ENCODE measurements around the gene SLC28A3. TPM values are rescaled to one million over a fixed set of nuclear protein-coding genes. Genes with fewer than 3 reads are reported as not detected.

Gene SLC28A3
- total RNA-seq, 1 donor: 0.43 TPM

- TF ChIP-seq CTCF (IDR thresholded peaks at IDR 0.05; ENCODE audit: insufficient read depth, low read depth, low read length): no peak
- no peak overlapping the region for H3K4me3 ChIP-seq (ENCODE audit: low read depth, low read length)
- no peak for DNase-seq (ENCODE audit: low read depth)
Observed at GRCh38 chr9:84327184-84327583, 13.4 kb downstream of the SLC28A3 start.

- no peak for TF ChIP-seq CTCF (IDR thresholded peaks at IDR 0.05; ENCODE audit: insufficient read depth, low read depth, low read length)
- no peak overlapping the region for H3K4me3 ChIP-seq (ENCODE audit: low read depth, low read length)
- no peak for DNase-seq (ENCODE audit: low read depth)
Observed at GRCh38 chr9:84325347-84325973, 15.1 kb downstream of the SLC28A3 start.

- peak; percentile 85 for DNase-seq (ENCODE audit: low read depth)
- no peak for TF ChIP-seq CTCF (IDR thresholded peaks at IDR 0.05; ENCODE audit: insufficient read depth, low read depth, low read length)
- no peak overlapping the region for H3K4me3 ChIP-seq (ENCODE audit: low read depth, low read length)
Observed at GRCh38 chr9:84324811-84325210, 15.7 kb downstream of the SLC28A3 start.

GRCh38 chr9:84323858-84324257, 16.7 kb downstream of the SLC28A3 start:
- no peak for TF ChIP-seq CTCF (IDR thresholded peaks at IDR 0.05; ENCODE audit: insufficient read depth, low read depth, low read length)
- H3K4me3 ChIP-seq (ENCODE audit: low read depth, low read length): no peak overlapping the region
- no peak for DNase-seq (ENCODE audit: low read depth)

GRCh38 chr9:84322828-84323227, 17.7 kb downstream of the SLC28A3 start:
- TF ChIP-seq CTCF (IDR thresholded peaks at IDR 0.05; ENCODE audit: insufficient read depth, low read depth, low read length): no peak
- peak; percentile 47 for DNase-seq (ENCODE audit: low read depth)
- no peak overlapping the region for H3K4me3 ChIP-seq (ENCODE audit: low read depth, low read length)

GRCh38 chr9:84320231-84320630, 20.3 kb downstream of the SLC28A3 start:
- TF ChIP-seq CTCF (IDR thresholded peaks at IDR 0.05; ENCODE audit: insufficient read depth, low read depth, low read length): no peak
- no peak overlapping the region for H3K4me3 ChIP-seq (ENCODE audit: low read depth, low read length)
- no peak for DNase-seq (ENCODE audit: low read depth)

- H3K4me3 ChIP-seq (ENCODE audit: low read depth, low read length): no peak overlapping the region
- no peak for DNase-seq (ENCODE audit: low read depth)
- no peak for TF ChIP-seq CTCF (IDR thresholded peaks at IDR 0.05; ENCODE audit: insufficient read depth, low read depth, low read length)
Observed at GRCh38 chr9:84319632-84320031, 20.9 kb downstream of the SLC28A3 start.

All from fibroblast of villous mesenchyme (primary cell).